GM12878 (cell line): ENCODE results near the gene LRRC26. TPM values are rescaled to one million over a fixed set of nuclear protein-coding genes. Genes with fewer than 3 reads are reported as not detected.
A peak's percentile ranks its signal among the peaks of the same experiment; 100 is the strongest.

Experiments
- ATAC-seq: fragments of 200-7000 bp; cut with Tn5 transposase; 3 replicates; pipeline ENCODE4 v1.9.1; 2020; ENCODE audit warnings: mild to moderate bottlenecking, moderate library complexity
- BruUV-seq: library from RNA; stranded (reverse); fragments of 400-500 nt; replicated peaks from 2 replicates; lab custom pipeline; 2021; lab: Mats Ljungman, UMichigan
- CTCF ChIA-PET: fragments of 300-600 bp; sonication (Branson Sonifier 250); formaldehyde crosslinking; extraction: SDS; loops from one replicate; lab custom pipeline; 2021; ENCODE audit warnings: inconsistent platforms; lab: Yijun Ruan, JAX
- POLR2A ChIA-PET: fragments of 350-600 bp; formaldehyde crosslinking; extraction: SDS; loops from one replicate; lab custom pipeline; 2021; ENCODE audit warnings: inconsistent platforms; lab: Charles Lee
- RAD21 ChIA-PET: fragments of 300-600 bp; sonication (Branson Sonifier 250); formaldehyde crosslinking; loops from one replicate; lab custom pipeline; 2023; ENCODE audit warnings: antibody characterized with exemption; ENCODE audit not compliant: unreplicated experiment; lab: Charles Lee
- SMC1A ChIA-PET: fragments of 300-600 bp; sonication (Branson Sonifier 250); formaldehyde crosslinking; loops from one replicate; lab custom pipeline; 2023; ENCODE audit not compliant: unreplicated experiment, uncharacterized antibody; lab: Charles Lee
- DNase-seq: peaks from one replicate; pipeline ENCODE4 v3.0.0-alpha.2; 2011; ENCODE audit warnings: low read depth, low spot score
- FAIRE-seq: peaks from 3 replicates; lab custom pipeline; 2011; peaks lifted over from hg19 to GRCh38; lab: Jason Lieb, UNC
- H2AFZ ChIP-seq: 2 replicates; pipeline ENCODE4 v1.6.0; 2011; ENCODE audit warnings: low read depth, low read length, control low read depth; ENCODE audit not compliant: control insufficient read depth
- H3K27ac ChIP-seq: 2 replicates; pipeline ENCODE4 v1.5.1; 2011; ENCODE audit warnings: control low read depth; ENCODE audit not compliant: control insufficient read depth, insufficient read depth
- H3K27me3 ChIP-seq, 2 experiments: replicated peaks in 1 of 2; 2 replicates each; pipeline versions ENCODE4 v1.6.0 to v1.6.1; 2011; ENCODE audit warnings: low read length in 1 of 2; ENCODE audit not compliant: control insufficient read depth in 2 of 2, insufficient read depth in 2 of 2
- H3K36me3 ChIP-seq, 2 experiments: 2 replicates each; pipeline ENCODE4 v1.5.1; 2011; ENCODE audit warnings: low read length in 1 of 2; ENCODE audit not compliant: control insufficient read depth in 2 of 2, insufficient read depth in 2 of 2
- H3K4me1 ChIP-seq: 2 replicates; pipeline ENCODE4 v1.6.1; 2011; ENCODE audit warnings: mild to moderate bottlenecking, low read length, moderate library complexity, mixed read lengths; ENCODE audit not compliant: control insufficient read depth, insufficient read depth
- H3K4me2 ChIP-seq: 2 replicates; pipeline ENCODE4 v1.6.0; 2011; ENCODE audit warnings: control low read depth; ENCODE audit not compliant: control insufficient read depth, insufficient read depth
- H3K4me3 ChIP-seq: fragments of 200-600 bp; sonication (generic); 2 replicates; pipeline ENCODE4 v1.5.1; 2016
- H3K79me2 ChIP-seq: 2 replicates; pipeline ENCODE4 v1.6.0; 2011; ENCODE audit warnings: low read length; ENCODE audit not compliant: control insufficient read depth, insufficient read depth
- H3K9ac ChIP-seq: 2 replicates; pipeline ENCODE4 v1.8.0; 2011; ENCODE audit warnings: low read length, control low read depth, mixed read lengths; ENCODE audit not compliant: control insufficient read depth, insufficient read depth
- H3K9me3 ChIP-seq: replicated peaks from 3 replicates; pipeline ENCODE4 v1.5.1; 2011; ENCODE audit warnings: mild to moderate bottlenecking, low read length; ENCODE audit not compliant: control insufficient read depth, insufficient read depth
- H4K20me1 ChIP-seq: 2 replicates; pipeline ENCODE4 v1.6.0; 2011; ENCODE audit not compliant: control insufficient read depth, insufficient read depth
- ASH2L ChIP-seq: fragments of 300-600, 200-600 bp; sonication (generic); IDR thresholded peaks from 2 replicates; pipeline ENCODE4 v1.6.1; 2017; ENCODE audit warnings: low read depth, mild to moderate bottlenecking, borderline replicate concordance
- BACH1 ChIP-seq: fragments of 450-650 bp; IDR thresholded peaks from 2 replicates; pipeline ENCODE4 v1.6.1; 2017; ENCODE audit warnings: mild to moderate bottlenecking, borderline replicate concordance
- BHLHE40 ChIP-seq, 2 experiments: fragments of 450-650 bp in 1 of 2; IDR thresholded peaks; 2 replicates each; pipeline ENCODE4 v1.6.1; 2011 to 2017; ENCODE audit warnings: low read depth in 2 of 2, borderline replicate concordance in 1 of 2, improper control_type of control experiment in 1 of 2, low read length in 1 of 2, mild to moderate bottlenecking in 1 of 2
- CHD4 ChIP-seq: fragments of 200-600 bp; sonication (generic); IDR thresholded peaks from 2 replicates; pipeline ENCODE4 v1.6.1; 2016; ENCODE audit warnings: mild to moderate bottlenecking
- EGR1 ChIP-seq, 2 experiments: IDR thresholded peaks; 1 replicate in 1 of 2; 2 replicates in 1 of 2; pipeline ENCODE4 v1.6.1; 2011 to 2012; ENCODE audit warnings: low read depth in 2 of 2, low read length in 2 of 2, borderline replicate concordance in 1 of 2, mild to moderate bottlenecking in 1 of 2, moderate library complexity in 1 of 2
- FOXK2 ChIP-seq: fragments of 450-650 bp; IDR thresholded peaks from 2 replicates; pipeline ENCODE4 v1.6.1; 2017; ENCODE audit warnings: mild to moderate bottlenecking, moderate library complexity
- GATAD2B ChIP-seq: fragments of 450-650 bp; conservative IDR thresholded peaks from 2 replicates; pipeline ENCODE4 v1.6.1; 2017; ENCODE audit warnings: low read depth, mild to moderate bottlenecking, moderate library complexity
- IKZF1 ChIP-seq: fragments of 450-650 bp; conservative IDR thresholded peaks from 2 replicates; pipeline ENCODE4 v1.6.1; 2017; ENCODE audit warnings: antibody characterized with exemption, mild to moderate bottlenecking
- LARP7 ChIP-seq: fragments of 450-650 bp; IDR thresholded peaks from 2 replicates; pipeline ENCODE4 v1.6.1; 2017; ENCODE audit warnings: mild to moderate bottlenecking
- NR2C2 ChIP-seq: IDR thresholded peaks from 2 replicates; pipeline ENCODE4 v1.6.1; 2011; ENCODE audit warnings: borderline replicate concordance, low read depth; ENCODE audit not compliant: control insufficient read depth, insufficient read length
- SMAD1 ChIP-seq: fragments of 450-650 bp; IDR thresholded peaks from 2 replicates; pipeline ENCODE4 v1.6.1; 2018; ENCODE audit warnings: mild to moderate bottlenecking, low read depth; ENCODE audit not compliant: partially characterized antibody
- SP1 ChIP-seq: IDR thresholded peaks from one replicate; pipeline ENCODE4 v1.6.1; 2011; ENCODE audit warnings: low read depth, low read length
- TARDBP ChIP-seq: IDR thresholded peaks from 2 replicates; pipeline ENCODE4 v1.6.1; 2016; ENCODE audit warnings: borderline replicate concordance
- TCF12 ChIP-seq: IDR thresholded peaks from 2 replicates; pipeline ENCODE4 v1.6.1; 2011; ENCODE audit warnings: low read depth, mild to moderate bottlenecking, low read length
- USF2 ChIP-seq: IDR thresholded peaks from 2 replicates; pipeline ENCODE4 v1.6.1; 2011; ENCODE audit warnings: low read depth, low read length, improper control_type of control experiment, borderline replicate concordance
- ZNF384 ChIP-seq: IDR thresholded peaks from 2 replicates; pipeline ENCODE4 v1.6.1; 2012; ENCODE audit warnings: low read depth, mild to moderate bottlenecking, low read length, improper control_type of control experiment, borderline replicate concordance
- WGBS: methylation state at CpG from one replicate; pipeline ENCODE4 v1.1.6; 2016; ENCODE audit warnings: low lambda C conversion rate; ENCODE audit not compliant: insufficient replicate concordance, insufficient coverage; ENCODE audit errors: missing lambda C conversion rate; 5-methylcytosine and 5-hydroxymethylcytosine counted together
- in situ Hi-C: fragments of 300-500 bp; cut with MboI; formaldehyde crosslinking; loops from 9 replicates; pipeline ENCODE4 v1.14.3; 2018; ENCODE audit warnings: mixed read lengths
- intact Hi-C: fragments of 100-400 bp; cut with micrococcal nuclease; formaldehyde crosslinking; loops from one replicate; pipeline ENCODE4 v1.14.2; 2022; ENCODE audit not compliant: unreplicated experiment
- polyA plus RNA-seq, 11 experiments: library from polyadenylated mRNA; depleted of rRNA in 4 of 11; unstranded in 6 of 11; stranded (reverse) in 5 of 11; fragments of >200 nt; fragmentation: Nextera tagmentation in 4 of 11; fragmentation: Illumina TruSeq in 1 of 11; extraction: Ambion mirVana in 4 of 11; extraction: Trizol in 1 of 11; gene quantifications; 1 replicate in 1 of 11; 2 replicates in 10 of 11; pipeline versions ENCODE4 v1.2.1 to v1.2.3, GENCODE V29; 2011 to 2016; ENCODE audit warnings: inconsistent platforms in 2 of 11, missing spikeins in 2 of 11, low read depth in 1 of 11
- total RNA-seq, 4 experiments: library from RNA; depleted of rRNA in 3 of 4; stranded (reverse); fragments of >200 nt in 3 of 4; fragmentation: Illumina TruSeq in 1 of 4; extraction: Trizol in 1 of 4; gene quantifications; 2 replicates each; pipeline versions ENCODE4 v1.2.1 to v1.2.3, GENCODE V29; 2013 to 2021
- TF ChIP-seq, protein P1 (sequence below): IDR thresholded peaks from 2 replicates; pipeline ENCODE4 v1.6.1; 2011; ENCODE audit warnings: low read depth, mild to moderate bottlenecking, low read length, moderate library complexity, borderline replicate concordance; ENCODE audit errors: extremely low read depth
- TF ChIP-seq, protein P2 (sequence below): fragments of 450-650 bp; IDR thresholded peaks from 2 replicates; pipeline ENCODE4 v1.6.1; 2017; ENCODE audit warnings: low read depth, mild to moderate bottlenecking, moderate library complexity

Gene LRRC26
- total and polyA plus RNA-seq, 10 of the 15 experiments (the other 5 are each of a cell fraction or from before 2014, with no cell fraction given) = 0.29 to 0.91 (median 0.64) TPM; not detected in 5

GRCh38 chr9:137156567-137157375 is 13.1 kb downstream of the LRRC26 start:
- H3K9me3 ChIP-seq = no peaks in the 10 kb centered on the region; the same call in 1 of the 3 replicates
- under 1% methylated on average over 60 of the region's 65 CpGs for WGBS
- H3K27me3 ChIP-seq = no peaks in the 10 kb centered on the region
- H3K4me1 ChIP-seq = peaks cover 31% of the 10 kb centered on the region
- FAIRE-seq = no peak
- SMC1A ChIA-PET = interaction anchor here (0.8 to 1.6 kb wide), 5 partner anchors 27 to 121 kb away, joined by 3 to 5 read pairs (median 3); partner anchors contain the start of genes ANAPC2, SSNA1 and TOR4A
- CTCF ChIA-PET = interaction anchor here (0.7 to 1.3 kb wide), 3 partner anchors 46 to 80 kb away, joined by 3 to 4 read pairs (median 4); partner anchors contain the start of gene MAN1B1
- POLR2A ChIA-PET = interaction anchor here (0.5 to 3.7 kb wide), 13 partner anchors 13 to 124 kb away, joined by 3 to 37 read pairs (median 6); partner anchors contain the start of genes LRRC26, RNF208, RNF224 and TUBB4B
- H3K4me3 ChIP-seq = peak overlapping the region; percentile 39; the same call in 1 of the 2 replicates
- no peak overlapping the region for H3K27ac ChIP-seq
- no peak overlapping the region for H3K9ac ChIP-seq
- in situ Hi-C loops (no loop called here), intact Hi-C loops (no loop called here)
- BruUV-seq = TSS peak; percentile 73
- H3K79me2 ChIP-seq = no peaks in the 10 kb centered on the region
- H2AFZ ChIP-seq = peak overlapping the region; percentile 50
- H4K20me1 ChIP-seq = no peaks in the 10 kb centered on the region
- no peak for DNase-seq
- RAD21 ChIA-PET = interaction anchor here (0.5 to 1.5 kb wide), 6 partner anchors 10 to 121 kb away, joined by 3 to 5 read pairs (median 4); partner anchors contain the start of genes TOR4A and TPRN
- H3K36me3 ChIP-seq = no peaks in the 10 kb centered on the region
- ATAC-seq = peak; percentile 73
- peak overlapping the region; percentile 70 for H3K4me2 ChIP-seq
- TF ChIP-seq, protein P1, sequence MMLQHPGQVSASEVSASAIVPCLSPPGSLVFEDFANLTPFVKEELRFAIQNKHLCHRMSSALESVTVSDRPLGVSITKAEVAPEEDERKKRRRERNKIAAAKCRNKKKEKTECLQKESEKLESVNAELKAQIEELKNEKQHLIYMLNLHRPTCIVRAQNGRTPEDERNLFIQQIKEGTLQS = no peak
- TF ChIP-seq TARDBP (no peak), BACH1 (no peak), ASH2L (no peak), LARP7 (peak; percentile 48; the same call in 1 of the 2 replicates), BHLHE40 (IDR thresholded peaks at IDR 0.05; ENCODE audit: borderline replicate concordance in 1 of 2, low read depth in 2 of 2, low read length in 1 of 2) (peak in 1 of 2 experiments; percentile 57; a peak in 1 of 4 replicates), NR2C2 (no peak), SMAD1 (no peak), FOXK2 (no peak), IKZF1 (peak; percentile 29; the same call in 1 of the 2 replicates), CHD4 (no peak), TCF12 (no peak), SP1 (peak; percentile 16), ZNF384 (no peak), GATAD2B (peak; percentile 69; the same call in 1 of the 2 replicates), USF2 (no peak), EGR1 (IDR thresholded peaks at IDR 0.05; ENCODE audit: borderline replicate concordance in 1 of 2, low read depth in 2 of 2, low read length in 2 of 2) (peak in 1 of 2 experiments; percentile 45; a peak in 1 of 3 replicates)
- TF ChIP-seq, protein P2, sequence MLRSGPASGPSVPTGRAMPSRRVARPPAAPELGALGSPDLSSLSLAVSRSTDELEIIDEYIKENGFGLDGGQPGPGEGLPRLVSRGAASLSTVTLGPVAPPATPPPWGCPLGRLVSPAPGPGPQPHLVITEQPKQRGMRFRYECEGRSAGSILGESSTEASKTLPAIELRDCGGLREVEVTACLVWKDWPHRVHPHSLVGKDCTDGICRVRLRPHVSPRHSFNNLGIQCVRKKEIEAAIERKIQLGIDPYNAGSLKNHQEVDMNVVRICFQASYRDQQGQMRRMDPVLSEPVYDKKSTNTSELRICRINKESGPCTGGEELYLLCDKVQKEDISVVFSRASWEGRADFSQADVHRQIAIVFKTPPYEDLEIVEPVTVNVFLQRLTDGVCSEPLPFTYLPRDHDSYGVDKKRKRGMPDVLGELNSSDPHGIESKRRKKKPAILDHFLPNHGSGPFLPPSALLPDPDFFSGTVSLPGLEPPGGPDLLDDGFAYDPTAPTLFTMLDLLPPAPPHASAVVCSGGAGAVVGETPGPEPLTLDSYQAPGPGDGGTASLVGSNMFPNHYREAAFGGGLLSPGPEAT = no peak
